ENCODE data around the gene ALDH1A2. TPM values are rescaled to one million over a fixed set of nuclear protein-coding genes. Genes with fewer than 3 reads are reported as not detected.
"Not testable (repeated sequence)": the region's sequence is repeated elsewhere in the genome, so short reads cannot be mapped to it uniquely, and the experiment has no call there.

Gene ALDH1A2
- polyA plus RNA-seq = under 1 TPM; 0.24 to 0.27 TPM

DNA sequence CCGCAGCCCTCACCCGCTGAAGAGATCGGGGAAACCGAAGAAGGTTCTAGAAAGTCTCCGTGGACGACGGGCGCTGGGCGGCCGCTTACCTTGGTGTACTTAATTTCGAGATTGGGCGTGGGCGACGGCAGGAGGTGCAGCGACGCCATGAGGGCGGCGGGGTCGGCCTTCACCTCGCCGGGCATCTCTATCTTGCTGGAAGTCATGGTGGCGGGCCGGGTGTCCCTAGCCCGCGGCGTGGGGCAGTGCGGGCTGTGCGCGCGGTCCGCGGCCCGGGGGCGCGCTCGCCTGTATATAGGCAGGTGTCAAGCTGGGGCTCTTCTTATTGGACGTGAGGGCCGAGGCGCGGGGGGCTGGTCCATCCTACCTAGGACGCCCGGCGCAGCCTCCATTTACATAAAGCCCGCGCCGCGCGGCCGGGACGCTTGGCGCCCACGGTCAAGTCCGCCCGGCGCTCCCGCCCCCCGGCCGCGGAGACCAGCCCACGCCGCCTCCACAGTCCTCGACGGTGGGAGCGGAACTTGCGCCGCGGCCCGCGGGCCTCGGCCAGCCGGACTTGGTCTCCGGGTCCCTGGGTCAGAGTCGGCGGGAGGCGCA, at the start of gene ALDH1A2:
TSS of gene ALDH1A2 (minus strand) at position 267 of the 597 bp plus-strand sequence. CDS start at position 206, 61 bp downstream.
- peak within 1 kb of the TSS; percentile 34 to 40 for H3K4me3 ChIP-seq (ENCODE audit: low read depth in 1 of 2, low read length in 2 of 2)

DNA sequence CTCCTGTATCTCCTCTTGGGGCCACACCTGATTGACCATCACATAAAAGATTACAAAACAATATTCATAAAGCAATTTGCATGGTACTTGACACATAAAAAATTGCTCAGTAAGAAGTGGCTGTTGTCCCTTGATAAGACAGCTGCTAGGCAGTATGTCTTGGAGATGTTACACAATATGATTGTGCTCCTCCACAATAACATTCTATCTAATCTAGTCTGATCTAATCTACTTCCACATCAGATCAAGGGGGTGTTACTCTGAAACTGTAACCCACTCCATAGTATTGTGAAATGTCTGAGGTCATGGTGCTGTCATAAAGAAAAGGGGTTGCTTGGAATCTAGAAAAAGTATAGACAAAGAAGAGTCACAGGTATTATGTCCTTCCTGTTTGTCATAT, 49.3 kb upstream of the ALDH1A2 start:
- Histone ChIP-seq H3K27me3 (ENCODE audit: control insufficient read depth in 1 of 2, insufficient read depth in 2 of 2, low read length in 2 of 2) (no peaks in the 10 kb centered on the region), H3K27ac (ENCODE audit: low read depth in 2 of 2, low read length in 1 of 2) (no peak overlapping the region), H3K36me3 (ENCODE audit: control insufficient read depth in 2 of 2, insufficient read depth in 2 of 2, low read length in 1 of 2) (no peaks in the 10 kb centered on the region), H3K4me3 (ENCODE audit: low read depth in 1 of 2, low read length in 2 of 2) (no peak overlapping the region), H3K9me3 (ENCODE audit: control insufficient read depth in 2 of 2, insufficient read depth in 1 of 2, low read depth in 1 of 2, low read length in 1 of 2) (no peaks in the 10 kb centered on the region), H3K4me1 (ENCODE audit: control insufficient read depth in 2 of 2, insufficient read depth in 2 of 2, low read length in 1 of 2) (no peaks in the 10 kb centered on the region)

More for the DNA sequence above, at the start of gene ALDH1A2:
- peaks cover 0 to 4% of the 10 kb centered on the region in 2 donors for H3K4me1 ChIP-seq (ENCODE audit: control insufficient read depth in 2 of 2, insufficient read depth in 2 of 2, low read length in 1 of 2)
- peaks cover 0 to 5% of the 10 kb centered on the region in 2 donors for H3K9me3 ChIP-seq (ENCODE audit: control insufficient read depth in 2 of 2, insufficient read depth in 1 of 2, low read depth in 1 of 2, low read length in 1 of 2)
- no peak within 1 kb of the TSS for H3K27ac ChIP-seq (ENCODE audit: low read depth in 2 of 2, low read length in 1 of 2)
- H3K36me3 ChIP-seq (ENCODE audit: control insufficient read depth in 2 of 2, insufficient read depth in 2 of 2, low read length in 1 of 2) = no peaks in the 10 kb centered on the region
- 3 to 6% methylated on average over 71 to 75 of the region's 75 CpGs for WGBS, 2 donors
- H3K27me3 ChIP-seq (ENCODE audit: control insufficient read depth in 1 of 2, insufficient read depth in 2 of 2, low read length in 2 of 2) = peaks cover 8 to 17% of the 10 kb centered on the region in 2 donors

DNA sequence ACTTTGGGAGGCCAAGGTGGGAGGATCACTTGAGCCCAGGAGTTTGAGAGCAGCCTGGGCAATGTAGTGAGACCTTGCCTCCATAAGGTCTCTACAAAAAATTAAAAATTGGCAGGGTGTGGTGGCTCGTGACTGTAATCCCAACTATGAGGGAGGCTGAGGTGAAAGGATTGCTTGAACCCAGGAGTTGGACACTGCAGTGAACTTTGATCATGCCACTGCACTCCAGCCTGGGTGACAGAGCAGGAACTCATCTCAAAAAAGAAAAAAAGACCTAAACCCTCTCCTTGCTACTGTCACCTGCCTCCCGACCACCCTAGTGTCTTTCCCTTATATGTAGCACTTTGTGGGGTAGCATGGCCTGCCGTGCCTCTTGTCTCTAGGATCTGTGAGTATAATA, 48.9 kb upstream of the ALDH1A2 start:
- Histone ChIP-seq H3K27me3 (ENCODE audit: control insufficient read depth in 1 of 2, insufficient read depth in 2 of 2, low read length in 2 of 2) (no peaks in the 10 kb centered on the region), H3K27ac (ENCODE audit: low read depth in 2 of 2, low read length in 1 of 2) (no peak overlapping the region), H3K36me3 (ENCODE audit: control insufficient read depth in 2 of 2, insufficient read depth in 2 of 2, low read length in 1 of 2) (no peaks in the 10 kb centered on the region), H3K4me1 (ENCODE audit: control insufficient read depth in 2 of 2, insufficient read depth in 2 of 2, low read length in 1 of 2) (no peaks in the 10 kb centered on the region), H3K9me3 (ENCODE audit: control insufficient read depth in 2 of 2, insufficient read depth in 1 of 2, low read depth in 1 of 2, low read length in 1 of 2) (no peaks in the 10 kb centered on the region), H3K4me3 (ENCODE audit: low read depth in 1 of 2, low read length in 2 of 2) (no peak overlapping the region)
- 73 to 76% methylated on average over 3 of the region's 3 CpGs for WGBS, 2 donors

DNA sequence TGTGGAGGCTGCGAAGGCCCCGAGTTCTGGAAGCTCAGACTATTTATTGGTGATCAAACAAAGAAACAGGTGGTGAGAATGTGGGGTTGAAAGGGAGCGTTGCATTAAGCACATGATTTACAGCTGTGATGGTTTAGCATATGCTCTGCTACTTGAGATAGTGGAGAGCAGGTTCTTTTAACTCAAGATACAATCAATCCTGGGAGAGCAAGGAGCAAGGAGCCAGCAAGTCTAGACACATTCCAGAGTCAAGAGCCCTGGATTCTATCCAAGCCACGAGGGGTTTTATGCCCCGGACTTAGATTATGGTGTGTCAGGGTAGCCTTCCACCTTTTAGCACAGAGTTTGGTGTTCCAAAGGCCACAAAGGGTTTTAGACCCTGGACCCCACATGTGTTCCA, 47.8 kb upstream of the ALDH1A2 start:
- H3K9me3 ChIP-seq (ENCODE audit: control insufficient read depth in 2 of 2, insufficient read depth in 1 of 2, low read depth in 1 of 2, low read length in 1 of 2); H3K27ac ChIP-seq (ENCODE audit: low read depth in 2 of 2, low read length in 1 of 2); H3K36me3 ChIP-seq (ENCODE audit: control insufficient read depth in 2 of 2, insufficient read depth in 2 of 2, low read length in 1 of 2); H3K27me3 ChIP-seq (ENCODE audit: control insufficient read depth in 1 of 2, insufficient read depth in 2 of 2, low read length in 2 of 2); H3K4me3 ChIP-seq (ENCODE audit: low read depth in 1 of 2, low read length in 2 of 2); H3K4me1 ChIP-seq (ENCODE audit: control insufficient read depth in 2 of 2, insufficient read depth in 2 of 2, low read length in 1 of 2): not testable (repeated sequence)
- WGBS, 2 donors = 50 to 54% methylated on average over 5 of the region's 5 CpGs

DNA sequence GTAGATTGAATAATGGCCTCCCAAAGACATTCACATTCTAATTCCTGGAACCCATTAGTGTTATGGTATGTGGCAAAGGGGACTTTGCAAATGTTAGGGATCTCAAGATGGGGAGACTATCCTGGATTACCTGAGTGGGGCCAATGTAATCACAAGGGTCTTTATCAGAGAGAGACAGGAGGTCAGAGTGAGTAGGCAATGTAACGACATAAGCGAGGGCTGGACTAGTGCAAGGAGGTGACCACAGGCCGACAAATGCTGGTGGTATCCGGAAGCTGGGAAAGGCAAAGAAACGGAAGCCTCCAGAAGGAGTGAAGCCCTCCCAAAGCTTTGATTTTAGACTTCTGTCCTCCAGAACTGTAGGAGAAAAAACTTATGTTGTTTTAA, 46.2 kb upstream of the ALDH1A2 start:
- H3K4me3 ChIP-seq (ENCODE audit: low read depth in 1 of 2, low read length in 2 of 2) = no peak overlapping the region
- no peak overlapping the region for H3K27ac ChIP-seq (ENCODE audit: low read depth in 2 of 2, low read length in 1 of 2)
- 85 to 94% methylated on average over 5 of the region's 5 CpGs for WGBS, 2 donors
- H3K9me3 ChIP-seq (ENCODE audit: control insufficient read depth in 2 of 2, insufficient read depth in 1 of 2, low read depth in 1 of 2, low read length in 1 of 2) = no peaks in the 10 kb centered on the region
- no peaks in the 10 kb centered on the region for H3K4me1 ChIP-seq (ENCODE audit: control insufficient read depth in 2 of 2, insufficient read depth in 2 of 2, low read length in 1 of 2)
- H3K36me3 ChIP-seq (ENCODE audit: control insufficient read depth in 2 of 2, insufficient read depth in 2 of 2, low read length in 1 of 2) = no peaks in the 10 kb centered on the region
- no peaks in the 10 kb centered on the region for H3K27me3 ChIP-seq (ENCODE audit: control insufficient read depth in 1 of 2, insufficient read depth in 2 of 2, low read length in 2 of 2)

DNA sequence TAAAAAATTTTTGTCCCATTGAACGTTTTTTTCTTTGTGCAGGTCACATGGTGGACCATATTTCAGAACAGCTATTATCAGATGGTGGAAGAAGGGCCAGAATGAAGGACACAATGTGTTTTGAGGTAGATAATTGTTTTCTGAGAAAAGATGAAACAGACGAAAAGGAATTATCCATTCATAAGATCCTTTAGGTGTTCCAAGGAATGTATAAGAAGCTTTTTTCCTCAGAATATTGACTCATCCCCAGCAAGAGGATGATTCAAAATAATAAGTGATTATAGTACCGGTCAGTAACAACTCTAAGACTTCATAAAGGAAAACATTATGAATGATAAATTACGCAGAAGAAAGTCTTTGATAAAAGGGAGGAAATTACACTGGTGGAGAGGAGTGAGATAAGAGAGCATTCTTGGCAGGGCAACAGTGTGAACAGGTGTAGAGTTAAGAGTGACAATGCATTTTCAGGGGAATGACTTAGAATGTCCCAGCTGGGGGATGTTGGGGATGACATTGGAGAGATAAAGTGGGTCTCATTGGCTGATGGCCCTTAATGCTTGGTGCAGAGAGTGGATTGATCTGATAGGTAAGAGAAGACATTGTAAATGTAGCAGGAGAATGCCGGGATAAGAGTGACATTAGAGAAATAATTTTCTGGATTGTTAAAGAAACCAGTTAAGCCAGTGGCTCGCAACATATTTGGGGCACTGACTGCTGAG, 45.6 kb upstream of the ALDH1A2 start:
- no peaks in the 10 kb centered on the region for H3K4me1 ChIP-seq (ENCODE audit: control insufficient read depth in 2 of 2, insufficient read depth in 2 of 2, low read length in 1 of 2)
- no peaks in the 10 kb centered on the region for H3K9me3 ChIP-seq (ENCODE audit: control insufficient read depth in 2 of 2, insufficient read depth in 1 of 2, low read depth in 1 of 2, low read length in 1 of 2)
- H3K4me3 ChIP-seq (ENCODE audit: low read depth in 1 of 2, low read length in 2 of 2) = no peak overlapping the region
- 54 to 70% methylated on average over 6 of the region's 6 CpGs for WGBS, 2 donors
- H3K36me3 ChIP-seq (ENCODE audit: control insufficient read depth in 2 of 2, insufficient read depth in 2 of 2, low read length in 1 of 2) = no peaks in the 10 kb centered on the region
- H3K27ac ChIP-seq (ENCODE audit: low read depth in 2 of 2, low read length in 1 of 2) = no peak overlapping the region
- no peaks in the 10 kb centered on the region for H3K27me3 ChIP-seq (ENCODE audit: control insufficient read depth in 1 of 2, insufficient read depth in 2 of 2, low read length in 2 of 2)

DNA sequence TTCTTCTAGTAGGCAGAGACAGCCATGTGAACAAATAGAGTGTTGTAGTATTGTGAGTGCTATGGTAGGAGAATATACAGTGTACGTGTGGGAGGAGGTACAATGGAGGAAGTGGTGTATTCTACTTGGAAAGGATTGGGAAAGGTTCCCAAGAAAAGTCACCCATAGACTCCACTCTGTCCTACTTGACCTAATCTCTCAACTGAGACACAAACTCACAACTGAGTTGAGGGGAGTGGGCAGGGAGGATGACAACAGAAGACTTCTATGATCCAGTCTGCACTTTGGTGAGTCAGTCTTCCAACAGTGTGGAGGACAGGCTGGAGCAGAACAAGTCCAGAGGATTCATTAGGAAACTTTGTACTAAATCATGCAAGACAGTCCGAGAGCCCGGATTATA, 43.9 kb upstream of the ALDH1A2 start:
- H3K36me3 ChIP-seq (ENCODE audit: control insufficient read depth in 2 of 2, insufficient read depth in 2 of 2, low read length in 1 of 2) = no peaks in the 10 kb centered on the region
- H3K4me1 ChIP-seq (ENCODE audit: control insufficient read depth in 2 of 2, insufficient read depth in 2 of 2, low read length in 1 of 2) = no peaks in the 10 kb centered on the region
- 89 to 93% methylated on average over 3 of the region's 3 CpGs for WGBS, 2 donors
- no peak overlapping the region for H3K4me3 ChIP-seq (ENCODE audit: low read depth in 1 of 2, low read length in 2 of 2)
- no peaks in the 10 kb centered on the region for H3K27me3 ChIP-seq (ENCODE audit: control insufficient read depth in 1 of 2, insufficient read depth in 2 of 2, low read length in 2 of 2)
- no peaks in the 10 kb centered on the region for H3K9me3 ChIP-seq (ENCODE audit: control insufficient read depth in 2 of 2, insufficient read depth in 1 of 2, low read depth in 1 of 2, low read length in 1 of 2)
- no peak overlapping the region for H3K27ac ChIP-seq (ENCODE audit: low read depth in 2 of 2, low read length in 1 of 2)

DNA sequence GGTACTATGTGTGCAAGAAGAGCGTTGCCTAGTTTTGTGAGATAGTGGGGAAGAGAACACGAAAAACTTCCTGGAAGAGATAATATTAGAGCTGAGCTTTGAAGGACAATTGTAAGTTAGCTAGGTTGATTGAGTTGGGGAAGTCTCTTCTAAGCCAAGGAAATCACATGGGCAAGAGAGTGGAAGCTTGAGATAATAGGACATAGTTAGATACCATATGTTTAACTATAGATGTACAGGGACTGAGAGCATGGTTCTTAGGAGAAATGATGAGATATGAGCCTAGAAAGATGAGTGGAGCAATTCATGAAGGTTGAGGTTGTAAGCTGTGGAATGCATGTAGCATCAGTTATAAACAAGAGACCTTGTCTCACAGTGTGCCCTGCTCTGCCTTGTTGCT, 42.6 kb upstream of the ALDH1A2 start:
- no peaks in the 10 kb centered on the region for H3K27me3 ChIP-seq (ENCODE audit: control insufficient read depth in 1 of 2, insufficient read depth in 2 of 2, low read length in 2 of 2)
- H3K36me3 ChIP-seq (ENCODE audit: control insufficient read depth in 2 of 2, insufficient read depth in 2 of 2, low read length in 1 of 2) = no peaks in the 10 kb centered on the region
- no peaks in the 10 kb centered on the region for H3K4me1 ChIP-seq (ENCODE audit: control insufficient read depth in 2 of 2, insufficient read depth in 2 of 2, low read length in 1 of 2)
- H3K4me3 ChIP-seq (ENCODE audit: low read depth in 1 of 2, low read length in 2 of 2) = no peak overlapping the region
- no peaks in the 10 kb centered on the region for H3K9me3 ChIP-seq (ENCODE audit: control insufficient read depth in 2 of 2, insufficient read depth in 1 of 2, low read depth in 1 of 2, low read length in 1 of 2)
- 79 to 80% methylated on average over 2 of the region's 2 CpGs for WGBS, 2 donors
- no peak overlapping the region for H3K27ac ChIP-seq (ENCODE audit: low read depth in 2 of 2, low read length in 1 of 2)

DNA sequence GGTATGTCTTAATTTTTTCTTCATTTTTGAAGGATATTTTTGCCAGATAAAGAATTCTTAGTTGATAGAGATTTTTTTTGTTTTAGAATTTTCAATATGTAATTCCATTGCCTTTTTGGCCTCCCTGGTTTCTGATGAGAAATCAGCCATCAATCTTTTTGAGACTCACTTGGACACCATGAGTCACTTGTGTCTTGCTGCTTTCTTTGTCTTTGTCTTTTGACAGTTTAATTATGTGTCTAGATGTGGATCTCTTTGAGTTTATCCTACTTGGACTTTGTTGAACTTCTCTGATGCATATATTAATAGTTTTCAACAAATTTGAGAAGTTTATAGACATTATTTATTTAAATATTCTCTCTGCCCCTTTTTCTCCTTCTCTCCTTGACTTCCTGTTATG, 38.0 kb upstream of the ALDH1A2 start:
- no peaks in the 10 kb centered on the region for H3K36me3 ChIP-seq (ENCODE audit: control insufficient read depth in 2 of 2, insufficient read depth in 2 of 2, low read length in 1 of 2)
- no peaks in the 10 kb centered on the region for H3K27me3 ChIP-seq (ENCODE audit: control insufficient read depth in 1 of 2, insufficient read depth in 2 of 2, low read length in 2 of 2)
- no peaks in the 10 kb centered on the region for H3K4me1 ChIP-seq (ENCODE audit: control insufficient read depth in 2 of 2, insufficient read depth in 2 of 2, low read length in 1 of 2)
- no peak overlapping the region for H3K4me3 ChIP-seq (ENCODE audit: low read depth in 1 of 2, low read length in 2 of 2)
- H3K9me3 ChIP-seq (ENCODE audit: control insufficient read depth in 2 of 2, insufficient read depth in 1 of 2, low read depth in 1 of 2, low read length in 1 of 2) = no peaks in the 10 kb centered on the region
- H3K27ac ChIP-seq (ENCODE audit: low read depth in 2 of 2, low read length in 1 of 2) = no peak overlapping the region

DNA sequence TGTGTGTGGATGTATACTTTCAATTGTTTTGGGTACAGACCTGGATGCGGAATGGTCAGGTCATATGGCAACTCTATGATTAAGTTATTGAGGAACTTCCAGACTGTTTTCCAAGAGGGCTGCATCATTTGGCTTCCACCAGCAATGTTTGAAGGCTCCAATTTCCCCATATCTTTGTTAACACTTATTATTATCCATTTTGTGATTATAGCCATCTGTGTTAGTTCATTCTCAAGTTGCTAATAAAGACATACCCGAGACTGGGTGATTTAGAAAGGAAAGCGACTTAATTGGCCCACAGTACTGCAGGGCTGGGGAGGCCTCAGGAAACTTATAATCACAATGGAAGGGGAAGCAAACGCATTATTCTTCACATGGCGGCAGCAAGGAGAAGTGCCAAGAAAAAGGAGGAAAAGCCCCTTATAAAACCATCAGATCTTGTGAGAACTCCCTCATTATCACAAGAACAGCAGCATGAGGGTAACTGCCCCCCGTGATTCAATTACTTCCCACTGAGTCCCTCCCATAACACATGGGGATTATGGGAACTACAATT, 31.1 kb upstream of the ALDH1A2 start:
- Histone ChIP-seq H3K4me1 (ENCODE audit: control insufficient read depth in 2 of 2, insufficient read depth in 2 of 2, low read length in 1 of 2) (no peaks in the 10 kb centered on the region), H3K4me3 (ENCODE audit: low read depth in 1 of 2, low read length in 2 of 2) (peak overlapping the region in 1 of 2 donors; percentile 1), H3K27me3 (ENCODE audit: control insufficient read depth in 1 of 2, insufficient read depth in 2 of 2, low read length in 2 of 2) (no peaks in the 10 kb centered on the region), H3K27ac (ENCODE audit: low read depth in 2 of 2, low read length in 1 of 2) (no peak overlapping the region), H3K36me3 (ENCODE audit: control insufficient read depth in 2 of 2, insufficient read depth in 2 of 2, low read length in 1 of 2) (no peaks in the 10 kb centered on the region), H3K9me3 (ENCODE audit: control insufficient read depth in 2 of 2, insufficient read depth in 1 of 2, low read depth in 1 of 2, low read length in 1 of 2) (no peaks in the 10 kb centered on the region)
- WGBS, 2 donors = 86 to 89% methylated on average over 6 of the region's 6 CpGs

All from esophagus (tissue), 2 donors.